Skin of body (tissue), 2 donors: ENCODE results near the gene CNOT11. TPM values are rescaled to one million over a fixed set of nuclear protein-coding genes. Genes with fewer than 3 reads are reported as not detected.
"Not testable (repeated sequence)": the region's sequence is repeated elsewhere in the genome, so short reads cannot be mapped to it uniquely, and the experiment has no call there.

Experiments
- DNase-seq: peaks from one replicate; lab custom pipeline; 2025; lab: John Stamatoyannopoulos, UW
- total RNA-seq: library from RNA; depleted of rRNA; stranded (reverse); fragments of >200 nt; gene quantifications from one replicate; pipeline ENCODE4 v1.2.3, GENCODE V29; 2014

CNOT11 gene
- total RNA-seq = 13.6 TPM

DNA sequence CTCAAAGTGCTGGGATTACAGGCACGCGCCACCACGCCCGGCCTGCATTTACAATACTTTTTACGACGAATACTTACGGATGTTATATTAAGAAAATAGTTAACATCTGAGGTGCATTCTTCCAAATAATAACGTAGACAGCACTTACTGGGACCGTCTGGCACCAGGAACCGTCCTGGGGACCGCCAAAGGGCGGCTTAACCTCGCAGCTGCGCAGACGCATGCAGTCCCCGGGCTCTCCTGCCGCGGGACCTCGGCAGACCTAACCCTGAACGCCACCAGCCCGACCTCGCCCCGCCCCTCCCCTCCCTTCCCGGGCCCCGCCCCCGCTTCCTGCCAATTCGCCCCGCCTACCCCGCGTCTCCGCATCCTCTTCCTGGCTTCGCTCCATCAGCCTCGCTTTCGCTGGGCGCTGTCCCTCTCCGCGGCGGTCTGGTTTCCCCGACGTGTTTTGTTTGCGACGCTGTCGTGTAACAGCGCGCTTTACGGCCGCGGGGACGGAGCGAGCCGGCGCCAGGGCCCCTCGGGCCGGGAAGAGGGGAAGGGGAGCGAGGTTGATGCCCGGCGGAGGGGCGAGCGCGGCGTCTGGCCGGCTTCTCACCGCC is at the start of gene CNOT11:
TSS of gene CNOT11 (plus strand) at position 479 of the 605 bp plus-strand sequence. CDS start at position 558, 79 bp downstream.
- peak; percentile 99 for DNase-seq

DNA sequence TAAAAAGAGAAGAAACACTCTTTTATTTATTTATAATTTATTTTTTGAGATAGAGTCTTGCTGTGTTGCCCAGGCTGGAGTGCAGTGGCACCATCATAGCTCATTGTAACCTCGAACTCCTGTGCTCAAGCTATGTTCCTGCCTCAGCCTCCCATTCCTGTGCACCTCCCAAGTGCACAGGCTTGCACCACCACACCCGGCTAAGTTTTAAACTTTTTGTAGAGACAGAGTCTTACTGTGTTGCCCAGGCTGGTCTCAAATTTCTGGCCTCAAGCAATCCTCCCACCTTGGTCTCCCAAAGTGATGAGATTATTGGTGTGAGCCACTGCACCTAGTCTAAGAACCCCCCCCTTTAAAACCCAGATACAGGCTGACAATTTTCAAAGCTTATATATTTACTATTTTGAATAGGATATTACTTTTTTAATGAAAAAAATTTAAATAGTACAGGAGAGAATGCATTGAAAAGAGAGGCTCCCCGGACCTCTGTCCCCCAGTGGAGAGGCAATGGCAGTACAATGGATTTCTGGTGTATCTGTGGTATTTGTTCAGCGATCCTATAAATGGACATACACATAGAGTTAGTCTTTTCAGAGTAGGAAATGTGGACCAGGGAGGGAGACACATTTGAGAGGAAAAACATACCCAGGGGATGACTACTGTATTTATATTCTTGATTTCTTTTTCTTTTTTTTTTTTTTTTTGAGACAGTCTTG is 48.1 kb upstream of the CNOT11 start:
- no peak for DNase-seq

DNA sequence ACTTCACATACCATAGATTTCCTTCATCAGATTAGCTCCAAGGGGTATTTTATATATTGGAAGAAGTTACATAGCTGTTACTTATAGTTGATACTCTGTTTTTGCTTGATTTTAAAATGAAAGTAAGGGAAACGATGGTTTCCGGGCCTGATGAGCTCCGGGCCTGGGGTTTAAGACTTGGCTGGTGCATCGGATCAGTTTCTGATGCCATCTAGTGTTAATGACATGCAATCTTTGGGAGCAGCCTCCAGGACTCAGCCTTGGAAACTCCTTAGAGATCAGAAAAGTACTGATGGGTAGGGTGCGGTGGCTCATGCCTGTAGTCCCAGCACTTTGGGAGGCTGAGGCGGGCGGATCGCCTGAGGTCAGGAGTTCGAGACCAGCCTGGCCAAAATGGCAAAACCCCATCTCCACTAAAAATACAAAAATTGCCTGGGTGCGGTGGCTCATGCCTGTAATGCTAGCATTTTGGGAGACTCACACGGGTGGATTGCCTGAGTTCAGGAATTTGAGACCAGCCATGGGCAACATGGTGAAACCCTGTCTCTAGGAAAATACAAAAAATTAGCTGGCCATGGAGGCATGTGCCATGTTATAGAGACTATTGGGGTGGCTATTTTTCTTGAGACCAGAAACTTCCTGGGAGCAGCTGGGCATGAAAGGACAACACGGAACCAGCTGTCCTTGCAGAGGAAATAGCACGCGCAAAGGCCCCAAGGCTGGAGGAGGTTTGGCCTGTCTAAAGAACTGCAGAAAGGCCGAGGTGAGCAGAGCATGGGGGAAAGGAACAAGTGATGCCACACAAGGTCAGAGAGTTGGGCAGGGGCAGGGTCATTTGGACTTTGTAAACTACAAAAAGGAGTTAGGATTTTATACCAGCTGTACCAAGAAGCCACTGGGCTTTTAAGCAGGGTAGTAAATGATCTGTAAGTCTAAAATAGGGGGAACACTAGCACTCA is 46.9 kb upstream of the CNOT11 start:
- DNase-seq = peak; percentile 81

DNA sequence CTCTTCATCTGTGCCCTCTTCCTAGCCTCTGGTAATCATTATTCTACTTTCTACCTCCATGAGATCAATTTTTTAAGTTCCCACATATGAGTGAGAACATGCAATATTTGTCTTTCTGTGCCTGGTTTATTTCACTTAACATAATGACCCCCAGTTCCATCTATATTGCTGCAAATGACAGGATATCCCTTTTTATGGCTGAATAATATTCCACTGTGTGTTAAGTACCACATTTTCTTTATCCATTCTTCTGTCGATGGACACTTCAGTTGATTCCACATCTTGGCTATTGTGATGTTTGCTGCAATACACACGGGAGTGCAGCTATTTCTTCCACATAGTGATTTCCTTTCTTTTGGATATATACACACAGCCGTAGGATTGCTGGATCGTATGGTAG is 43.9 kb upstream of the CNOT11 start:
- no peak for DNase-seq

- DNase-seq = no peak
These were observed 33.4 kb upstream of the CNOT11 start for GRCh38 chr2:101219246-101219645.

DNA sequence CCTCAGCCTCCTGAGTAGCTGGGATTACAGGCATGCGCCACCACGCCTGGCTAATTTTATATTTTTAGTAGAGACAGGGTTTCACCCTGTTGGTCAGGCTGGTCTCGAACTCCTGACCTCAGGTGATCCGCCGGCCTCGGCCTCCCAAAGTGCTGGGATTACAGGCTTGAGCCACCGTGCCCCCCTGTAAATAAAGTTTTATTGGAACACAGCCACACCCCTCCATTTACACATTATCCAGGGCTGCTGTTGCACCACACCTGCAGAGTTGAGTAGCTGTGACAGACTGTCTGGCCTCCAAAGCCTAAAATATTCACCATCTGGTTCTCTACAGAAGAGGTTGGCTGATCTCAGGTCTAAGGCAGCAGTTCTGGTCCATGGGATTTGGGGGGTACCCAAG is 32.6 kb upstream of the CNOT11 start:
- not testable (repeated sequence) for DNase-seq

- DNase-seq = no peak
These were observed 28.9 kb upstream of the CNOT11 start for GRCh38 chr2:101223814-101224231.

DNA sequence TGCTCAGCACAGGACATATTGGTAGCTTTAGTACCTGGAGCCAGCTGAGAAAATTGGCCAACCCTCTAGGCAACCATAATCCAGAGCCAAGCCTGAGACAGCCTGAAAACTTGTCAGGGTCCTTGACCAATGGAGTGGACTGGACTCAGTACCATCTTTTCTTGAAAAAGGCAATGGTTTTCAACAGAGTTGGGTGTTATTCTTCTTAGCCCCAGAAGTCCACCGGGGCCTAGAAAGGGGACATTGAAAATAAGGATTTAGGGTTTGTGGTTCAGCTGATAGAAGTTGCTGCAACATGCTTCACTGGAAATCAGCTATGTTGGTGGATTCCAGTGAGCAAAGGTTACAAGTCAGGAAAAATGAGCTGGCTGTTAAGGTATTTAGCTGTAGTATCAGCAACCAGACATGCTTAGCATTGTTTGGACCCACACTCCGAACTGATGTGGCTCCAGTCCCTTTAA is 22.1 kb upstream of the CNOT11 start:
- DNase-seq = no peak

- no peak for DNase-seq
These were observed 21.4 kb upstream of the CNOT11 start for GRCh38 chr2:101231240-101231639.

GRCh38 chr2:101231937-101232730 is 20.6 kb upstream of the CNOT11 start:
- no peak for DNase-seq

- no peak for DNase-seq
These were observed 19.9 kb upstream of the CNOT11 start for GRCh38 chr2:101232770-101233169.

DNA sequence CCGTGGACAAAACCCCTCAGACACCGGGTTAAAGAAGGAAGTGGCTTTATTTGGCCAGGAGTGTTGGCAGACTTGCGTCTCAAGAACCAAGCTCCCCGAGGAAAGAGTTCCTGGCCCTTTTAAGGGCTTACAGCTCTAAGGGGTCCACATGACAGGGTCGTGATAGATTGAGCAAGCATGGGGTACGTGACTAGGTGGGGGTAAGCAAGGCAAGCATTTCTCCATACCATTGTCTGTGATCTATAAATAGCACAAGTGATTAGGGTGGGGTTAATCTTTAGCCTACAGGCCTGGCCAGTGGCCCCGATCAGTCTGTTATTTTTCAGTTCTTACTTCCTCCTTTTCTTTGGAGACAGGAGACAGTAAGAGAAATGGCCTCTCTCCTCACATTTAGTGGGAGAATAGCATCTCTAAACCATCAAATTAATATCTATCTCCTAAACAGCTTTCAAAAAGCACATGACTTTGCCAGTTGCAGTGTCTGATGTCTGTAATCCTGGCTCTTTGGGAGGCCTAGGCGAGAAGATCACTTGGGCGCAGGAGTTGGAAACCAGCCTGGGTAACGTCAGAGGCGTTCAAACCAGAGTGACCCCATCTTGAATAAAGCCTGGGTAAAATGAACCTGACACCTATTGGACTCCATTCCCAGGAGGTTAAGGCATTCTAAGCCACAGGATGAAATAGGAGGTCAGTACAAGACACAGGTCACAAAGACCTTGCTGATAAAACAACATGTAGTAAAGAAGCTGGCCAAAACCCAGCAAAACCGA is 18.3 kb upstream of the CNOT11 start:
- DNase-seq = no peak

GRCh38 chr2:101235956-101236355 is 16.7 kb upstream of the CNOT11 start:
- DNase-seq = not testable (repeated sequence)

GRCh38 chr2:101237944-101238343 is 14.7 kb upstream of the CNOT11 start:
- DNase-seq = not testable (repeated sequence)

GRCh38 chr2:101238930-101239759 is 13.5 kb upstream of the CNOT11 start:
- no peak for DNase-seq

- DNase-seq = not testable (repeated sequence)
These were observed 12.9 kb upstream of the CNOT11 start for GRCh38 chr2:101239760-101240118.

- DNase-seq = not testable (repeated sequence)
These were observed 12.0 kb upstream of the CNOT11 start for GRCh38 chr2:101240694-101241093.

- no peak for DNase-seq
These were observed 11.5 kb upstream of the CNOT11 start for GRCh38 chr2:101241158-101241557.

GRCh38 chr2:101244373-101244772 is 8.3 kb upstream of the CNOT11 start:
- DNase-seq = not testable (repeated sequence)
